ENCODE measurements around the gene HNMT.

The HNMT gene

DNA sequence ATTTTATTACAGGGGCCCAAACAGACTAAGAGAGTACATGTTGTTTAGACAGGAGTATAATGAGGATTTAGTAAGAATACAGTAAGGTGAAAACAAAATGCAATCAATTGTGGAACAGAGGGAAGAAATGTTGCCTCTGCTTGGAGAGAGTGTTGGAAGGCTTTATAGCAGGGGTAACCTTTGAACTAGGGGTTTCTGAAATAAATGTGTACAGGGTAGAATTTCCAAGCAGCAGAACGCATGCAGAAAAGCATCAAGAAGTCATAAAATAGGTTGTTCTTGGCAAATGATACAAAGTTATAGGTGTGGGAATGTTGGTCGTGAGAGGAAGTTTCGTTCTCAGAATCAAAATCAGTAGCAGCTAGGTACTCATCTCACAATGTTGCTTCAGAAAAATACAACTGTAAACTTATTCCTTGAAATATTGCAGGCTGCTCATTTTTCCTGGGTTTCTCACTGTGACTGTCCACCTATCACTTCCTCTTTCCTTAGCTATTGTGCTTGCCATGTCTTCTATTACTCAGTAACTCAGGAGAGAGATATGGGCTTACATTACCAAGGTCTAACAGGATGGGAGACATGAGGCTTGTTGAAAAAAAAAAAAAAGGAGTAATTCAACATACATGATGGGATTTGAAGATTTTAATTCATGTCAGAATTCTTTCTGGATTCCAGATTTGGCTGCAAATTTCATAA is 17.1 kb upstream of the HNMT start:
- Histone ChIP-seq H3K27ac (replicated peaks) (no peak overlapping the region), H3K27me3 (ENCODE audit: insufficient read depth, poor library complexity, severe bottlenecking) (no peaks in the 10 kb centered on the region), H3K4me3 (replicated peaks; ENCODE audit: insufficient read depth, low read length) (no peak overlapping the region)
- DNase-seq (ENCODE audit: low read depth in 1 of 2, low spot score in 1 of 2): no peak
- TF ChIP-seq GABPA (IDR thresholded peaks at IDR 0.05; ENCODE audit: low read depth) (no peak), POLR2AphosphoS5 (IDR thresholded peaks at IDR 0.05; ENCODE audit: low read depth) (no peak), SPI1 (IDR thresholded peaks at IDR 0.05; ENCODE audit: borderline replicate concordance, low read depth) (peak; percentile 89)
- TF ChIP-seq, protein P1, sequence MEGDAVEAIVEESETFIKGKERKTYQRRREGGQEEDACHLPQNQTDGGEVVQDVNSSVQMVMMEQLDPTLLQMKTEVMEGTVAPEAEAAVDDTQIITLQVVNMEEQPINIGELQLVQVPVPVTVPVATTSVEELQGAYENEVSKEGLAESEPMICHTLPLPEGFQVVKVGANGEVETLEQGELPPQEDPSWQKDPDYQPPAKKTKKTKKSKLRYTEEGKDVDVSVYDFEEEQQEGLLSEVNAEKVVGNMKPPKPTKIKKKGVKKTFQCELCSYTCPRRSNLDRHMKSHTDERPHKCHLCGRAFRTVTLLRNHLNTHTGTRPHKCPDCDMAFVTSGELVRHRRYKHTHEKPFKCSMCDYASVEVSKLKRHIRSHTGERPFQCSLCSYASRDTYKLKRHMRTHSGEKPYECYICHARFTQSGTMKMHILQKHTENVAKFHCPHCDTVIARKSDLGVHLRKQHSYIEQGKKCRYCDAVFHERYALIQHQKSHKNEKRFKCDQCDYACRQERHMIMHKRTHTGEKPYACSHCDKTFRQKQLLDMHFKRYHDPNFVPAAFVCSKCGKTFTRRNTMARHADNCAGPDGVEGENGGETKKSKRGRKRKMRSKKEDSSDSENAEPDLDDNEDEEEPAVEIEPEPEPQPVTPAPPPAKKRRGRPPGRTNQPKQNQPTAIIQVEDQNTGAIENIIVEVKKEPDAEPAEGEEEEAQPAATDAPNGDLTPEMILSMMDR (IDR thresholded peaks at IDR 0.05; ENCODE audit: insufficient read depth, low read length): no peak
- TF ChIP-seq, protein P2, sequence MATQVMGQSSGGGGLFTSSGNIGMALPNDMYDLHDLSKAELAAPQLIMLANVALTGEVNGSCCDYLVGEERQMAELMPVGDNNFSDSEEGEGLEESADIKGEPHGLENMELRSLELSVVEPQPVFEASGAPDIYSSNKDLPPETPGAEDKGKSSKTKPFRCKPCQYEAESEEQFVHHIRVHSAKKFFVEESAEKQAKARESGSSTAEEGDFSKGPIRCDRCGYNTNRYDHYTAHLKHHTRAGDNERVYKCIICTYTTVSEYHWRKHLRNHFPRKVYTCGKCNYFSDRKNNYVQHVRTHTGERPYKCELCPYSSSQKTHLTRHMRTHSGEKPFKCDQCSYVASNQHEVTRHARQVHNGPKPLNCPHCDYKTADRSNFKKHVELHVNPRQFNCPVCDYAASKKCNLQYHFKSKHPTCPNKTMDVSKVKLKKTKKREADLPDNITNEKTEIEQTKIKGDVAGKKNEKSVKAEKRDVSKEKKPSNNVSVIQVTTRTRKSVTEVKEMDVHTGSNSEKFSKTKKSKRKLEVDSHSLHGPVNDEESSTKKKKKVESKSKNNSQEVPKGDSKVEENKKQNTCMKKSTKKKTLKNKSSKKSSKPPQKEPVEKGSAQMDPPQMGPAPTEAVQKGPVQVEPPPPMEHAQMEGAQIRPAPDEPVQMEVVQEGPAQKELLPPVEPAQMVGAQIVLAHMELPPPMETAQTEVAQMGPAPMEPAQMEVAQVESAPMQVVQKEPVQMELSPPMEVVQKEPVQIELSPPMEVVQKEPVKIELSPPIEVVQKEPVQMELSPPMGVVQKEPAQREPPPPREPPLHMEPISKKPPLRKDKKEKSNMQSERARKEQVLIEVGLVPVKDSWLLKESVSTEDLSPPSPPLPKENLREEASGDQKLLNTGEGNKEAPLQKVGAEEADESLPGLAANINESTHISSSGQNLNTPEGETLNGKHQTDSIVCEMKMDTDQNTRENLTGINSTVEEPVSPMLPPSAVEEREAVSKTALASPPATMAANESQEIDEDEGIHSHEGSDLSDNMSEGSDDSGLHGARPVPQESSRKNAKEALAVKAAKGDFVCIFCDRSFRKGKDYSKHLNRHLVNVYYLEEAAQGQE (IDR thresholded peaks at IDR 0.05; ENCODE audit: insufficient replicate concordance, low read depth): no peak

DNA sequence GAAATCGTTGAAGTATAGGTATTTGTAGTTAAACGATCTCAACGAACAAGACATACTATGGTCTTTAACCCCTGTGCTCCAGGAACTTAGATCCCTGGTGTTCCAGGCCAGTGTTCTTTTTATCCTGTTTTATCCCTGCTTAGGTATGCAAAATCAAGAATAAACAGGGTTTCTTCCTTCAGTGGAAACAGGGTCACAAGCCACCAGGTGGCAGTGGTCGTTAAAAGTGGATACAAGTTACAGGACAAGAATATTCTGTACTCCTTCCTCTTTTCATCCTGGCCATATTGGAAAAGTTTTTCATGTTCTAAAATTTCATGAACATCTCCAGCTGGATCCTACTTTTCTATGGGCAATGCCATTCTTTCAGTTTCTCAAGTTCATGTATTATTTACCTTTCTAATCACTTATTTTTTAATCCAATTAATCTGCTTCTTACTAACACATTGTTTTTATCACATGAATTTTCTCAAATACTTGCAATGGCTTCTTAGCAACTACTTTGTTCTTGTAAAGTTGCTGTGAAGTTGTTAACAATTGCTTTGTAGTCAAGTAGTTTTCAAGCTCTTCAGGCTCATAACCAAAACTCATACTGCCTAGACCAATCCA is 16.4 kb upstream of the HNMT start:
- Histone ChIP-seq H3K27me3 (ENCODE audit: insufficient read depth, poor library complexity, severe bottlenecking) (no peaks in the 10 kb centered on the region), H3K27ac (replicated peaks) (no peak overlapping the region), H3K4me3 (replicated peaks; ENCODE audit: insufficient read depth, low read length) (no peak overlapping the region)
- TF ChIP-seq, protein P1 (IDR thresholded peaks at IDR 0.05; ENCODE audit: insufficient read depth, low read length): peak; percentile 53
- no peak for TF ChIP-seq POLR2AphosphoS5 (IDR thresholded peaks at IDR 0.05; ENCODE audit: low read depth)
- DNase-seq (ENCODE audit: low read depth in 1 of 2, low spot score in 1 of 2): peak in 1 of 2 experiments; percentile 63

DNA sequence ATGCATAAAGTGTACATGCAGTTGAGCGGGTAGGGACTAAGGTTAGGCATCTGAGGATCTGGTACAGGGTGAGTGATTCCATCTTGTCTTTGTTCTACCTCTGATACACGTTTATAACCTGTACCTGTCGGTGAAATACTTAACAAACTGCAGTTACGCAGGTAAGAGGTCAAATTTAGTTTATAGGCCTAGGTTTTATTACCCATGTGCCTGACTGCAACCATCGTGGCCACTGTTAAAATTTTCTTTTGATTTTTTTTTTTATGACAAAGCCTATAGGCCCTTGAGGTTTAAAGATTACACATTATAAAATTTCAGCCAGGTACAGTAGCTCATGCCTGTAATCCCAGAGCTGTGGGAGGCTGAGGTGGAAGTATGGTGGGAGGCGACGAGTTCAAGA is 15.4 kb upstream of the HNMT start:
- H3K4me3 ChIP-seq (replicated peaks; ENCODE audit: insufficient read depth, low read length): no peak overlapping the region
- TF ChIP-seq, protein P1 (IDR thresholded peaks at IDR 0.05; ENCODE audit: insufficient read depth, low read length): no peak
- TF ChIP-seq POLR2AphosphoS5 (IDR thresholded peaks at IDR 0.05; ENCODE audit: low read depth) (no peak), SPI1 (IDR thresholded peaks at IDR 0.05; ENCODE audit: borderline replicate concordance, low read depth) (no peak), GABPA (IDR thresholded peaks at IDR 0.05; ENCODE audit: low read depth) (no peak)
- TF ChIP-seq, protein P2 (IDR thresholded peaks at IDR 0.05; ENCODE audit: insufficient replicate concordance, low read depth): no peak
- no peak overlapping the region for H3K27ac ChIP-seq (replicated peaks)
- no peak for DNase-seq (ENCODE audit: low read depth in 1 of 2, low spot score in 1 of 2)
- H3K27me3 ChIP-seq (ENCODE audit: insufficient read depth, poor library complexity, severe bottlenecking): no peaks in the 10 kb centered on the region

Measured in HL-60 (cell line).